ENCODE results near the gene ANKFN1.

ANKFN1 gene

GRCh38 chr17:56521414-56522141 is 368.3 kb downstream of the ANKFN1 start:
- no peak for DNase-seq

GRCh38 chr17:56523042-56523441 is 369.8 kb downstream of the ANKFN1 start:
- no peak for DNase-seq

GRCh38 chr17:56528696-56529095 is 375.4 kb downstream of the ANKFN1 start:
- DNase-seq: no peak

- DNase-seq: no peak
Measured at GRCh38 chr17:56532926-56533325, 379.7 kb downstream of the ANKFN1 start.

GRCh38 chr17:56536766-56537165 is 383.5 kb downstream of the ANKFN1 start:
- DNase-seq: no peak

GRCh38 chr17:56540836-56541235 is 387.6 kb downstream of the ANKFN1 start:
- DNase-seq: no peak

GRCh38 chr17:56543280-56543679 is 390.0 kb downstream of the ANKFN1 start:
- DNase-seq: no peak

GRCh38 chr17:56545106-56545505 is 391.8 kb downstream of the ANKFN1 start:
- no peak for DNase-seq

- DNase-seq: no peak
Measured at GRCh38 chr17:56545930-56546329, 392.7 kb downstream of the ANKFN1 start.

- no peak for DNase-seq
Measured at GRCh38 chr17:56548661-56549060, 395.4 kb downstream of the ANKFN1 start.

GRCh38 chr17:56549501-56549900 is 396.2 kb downstream of the ANKFN1 start:
- DNase-seq: no peak

- no peak for DNase-seq
Measured at GRCh38 chr17:56557682-56558081, 404.4 kb downstream of the ANKFN1 start.

GRCh38 chr17:56558088-56558487 is 404.8 kb downstream of the ANKFN1 start:
- DNase-seq: no peak

Data from stimulated activated CD4-positive, alpha-beta T cell treated with anti-CD3 and anti-CD28 coated beads, Interleukin-2, amount 100 ng/mL, for 24 hours (primary cell).